ENCODE data around the gene HSD11B1L.

Gene HSD11B1L

DNA sequence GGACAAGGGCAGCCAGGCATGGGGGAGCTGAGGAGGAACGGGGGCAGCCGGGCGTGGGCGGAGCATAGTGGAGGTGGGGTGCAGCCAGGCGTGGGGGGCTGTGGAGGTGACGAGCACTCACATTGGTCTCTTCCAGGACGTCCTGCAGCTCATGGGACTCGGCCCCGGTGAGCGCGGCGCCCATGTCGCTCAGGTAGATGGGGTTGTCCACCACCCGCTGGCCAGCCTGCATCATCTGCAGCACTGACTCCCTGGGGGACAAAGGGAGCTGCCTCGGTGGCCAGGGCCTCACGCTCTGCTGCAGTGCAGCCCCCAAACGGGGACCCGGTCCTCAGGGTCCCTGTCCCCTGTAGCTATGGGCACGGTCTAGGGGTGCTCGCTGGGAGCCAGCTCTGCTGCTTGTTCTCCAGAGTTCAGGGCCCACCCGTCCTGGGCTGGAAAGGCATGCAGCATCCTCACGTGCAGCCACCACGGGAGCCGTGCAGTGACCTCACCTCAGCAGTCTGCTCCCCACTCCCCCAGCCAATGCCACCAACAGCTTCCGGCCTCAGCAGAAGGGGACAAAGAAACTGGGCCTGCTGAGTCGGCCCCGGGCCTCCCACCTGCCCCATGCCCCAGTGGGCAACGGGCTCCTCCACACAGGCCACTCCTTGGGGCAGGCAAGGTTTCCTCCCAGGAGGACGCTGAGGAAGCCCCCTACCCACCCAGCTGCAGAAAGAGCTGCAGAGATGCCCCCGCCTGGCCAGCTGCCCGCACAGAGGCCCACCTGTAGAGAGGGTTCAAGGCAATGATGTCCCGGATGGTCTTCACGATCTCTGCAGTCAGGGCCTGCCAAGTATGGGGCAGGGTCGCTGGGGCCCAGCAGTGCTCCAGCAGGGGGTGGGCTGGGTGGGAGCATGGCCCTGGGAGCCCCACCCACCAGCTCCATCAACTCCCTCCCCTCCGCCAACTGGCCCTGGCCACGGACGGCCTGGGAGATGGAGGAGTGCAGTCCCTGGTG, 27.0 kb downstream of the HSD11B1L start:
- in situ Hi-C loops (cut with HindIII; ENCODE audit: low sequenced_read_pairs), result no loop called here
- TF ChIP-seq, protein P1, sequence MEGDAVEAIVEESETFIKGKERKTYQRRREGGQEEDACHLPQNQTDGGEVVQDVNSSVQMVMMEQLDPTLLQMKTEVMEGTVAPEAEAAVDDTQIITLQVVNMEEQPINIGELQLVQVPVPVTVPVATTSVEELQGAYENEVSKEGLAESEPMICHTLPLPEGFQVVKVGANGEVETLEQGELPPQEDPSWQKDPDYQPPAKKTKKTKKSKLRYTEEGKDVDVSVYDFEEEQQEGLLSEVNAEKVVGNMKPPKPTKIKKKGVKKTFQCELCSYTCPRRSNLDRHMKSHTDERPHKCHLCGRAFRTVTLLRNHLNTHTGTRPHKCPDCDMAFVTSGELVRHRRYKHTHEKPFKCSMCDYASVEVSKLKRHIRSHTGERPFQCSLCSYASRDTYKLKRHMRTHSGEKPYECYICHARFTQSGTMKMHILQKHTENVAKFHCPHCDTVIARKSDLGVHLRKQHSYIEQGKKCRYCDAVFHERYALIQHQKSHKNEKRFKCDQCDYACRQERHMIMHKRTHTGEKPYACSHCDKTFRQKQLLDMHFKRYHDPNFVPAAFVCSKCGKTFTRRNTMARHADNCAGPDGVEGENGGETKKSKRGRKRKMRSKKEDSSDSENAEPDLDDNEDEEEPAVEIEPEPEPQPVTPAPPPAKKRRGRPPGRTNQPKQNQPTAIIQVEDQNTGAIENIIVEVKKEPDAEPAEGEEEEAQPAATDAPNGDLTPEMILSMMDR (IDR thresholded peaks at IDR 0.05; ENCODE audit: low read depth, low read length, missing control alignments), result no peak
- no peak for DNase-seq (ENCODE audit: low read depth)

DNA sequence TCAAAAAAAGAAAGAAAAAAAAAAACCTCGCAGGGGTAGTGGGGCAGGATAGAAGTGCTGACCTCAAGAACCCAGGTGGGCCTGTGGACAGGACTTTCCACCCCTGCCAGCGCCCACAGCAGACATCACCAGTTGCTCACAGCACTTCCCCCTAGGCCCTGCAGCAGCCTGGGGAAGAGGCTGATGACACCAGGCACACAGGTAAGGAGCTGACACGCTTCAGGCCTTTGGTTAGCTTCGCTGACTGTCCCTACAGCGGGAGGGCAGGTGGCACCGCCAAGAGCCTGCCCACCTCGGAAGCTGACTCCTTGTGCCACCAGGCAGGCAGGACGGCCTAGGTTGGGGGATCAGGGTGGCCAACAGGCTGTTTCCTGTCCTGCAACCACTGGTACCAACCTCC, 30.2 kb downstream of the HSD11B1L start:
- TF ChIP-seq, protein P1 (IDR thresholded peaks at IDR 0.05; ENCODE audit: low read depth, low read length, missing control alignments), result no peak

More for the DNA sequence above, 27.0 kb downstream of the HSD11B1L start:
- no peak overlapping the region for H3K4me3 ChIP-seq (ENCODE audit: low read depth, low read length)

DNA sequence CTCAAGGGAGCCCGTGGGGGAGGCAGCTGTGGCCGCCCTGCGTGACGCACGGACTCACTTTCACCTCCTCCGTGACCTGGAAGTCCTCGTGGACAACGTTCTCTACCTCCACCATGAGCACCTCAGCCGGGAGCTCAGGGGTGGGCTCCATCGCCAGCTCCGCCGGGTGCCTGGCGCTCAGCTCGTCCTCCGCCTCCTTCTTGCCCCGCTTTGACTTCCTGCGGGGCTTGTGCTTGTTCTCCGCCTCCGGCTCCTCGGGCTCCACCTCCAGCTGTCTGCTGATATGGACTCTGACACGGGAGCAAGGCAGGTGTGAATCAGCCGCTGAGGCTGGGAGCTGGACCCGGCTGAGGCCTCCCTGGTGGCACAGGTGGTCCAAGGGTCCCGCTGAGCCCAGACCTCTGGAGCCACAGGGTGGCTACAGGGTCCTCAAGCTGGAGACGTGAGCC, 30.9 kb downstream of the HSD11B1L start:
- in situ Hi-C loops (cut with HindIII; ENCODE audit: low sequenced_read_pairs), result no loop called here
- H3K4me3 ChIP-seq (ENCODE audit: low read depth, low read length), result no peak overlapping the region
- TF ChIP-seq, protein P1 (IDR thresholded peaks at IDR 0.05; ENCODE audit: low read depth, low read length, missing control alignments), result no peak
- no peak for DNase-seq (ENCODE audit: low read depth)

More for the DNA sequence above, 30.2 kb downstream of the HSD11B1L start:
- no peak overlapping the region for H3K4me3 ChIP-seq (ENCODE audit: low read depth, low read length)
- in situ Hi-C loops (cut with HindIII; ENCODE audit: low sequenced_read_pairs), result no loop called here
- DNase-seq (ENCODE audit: low read depth), result no peak

DNA sequence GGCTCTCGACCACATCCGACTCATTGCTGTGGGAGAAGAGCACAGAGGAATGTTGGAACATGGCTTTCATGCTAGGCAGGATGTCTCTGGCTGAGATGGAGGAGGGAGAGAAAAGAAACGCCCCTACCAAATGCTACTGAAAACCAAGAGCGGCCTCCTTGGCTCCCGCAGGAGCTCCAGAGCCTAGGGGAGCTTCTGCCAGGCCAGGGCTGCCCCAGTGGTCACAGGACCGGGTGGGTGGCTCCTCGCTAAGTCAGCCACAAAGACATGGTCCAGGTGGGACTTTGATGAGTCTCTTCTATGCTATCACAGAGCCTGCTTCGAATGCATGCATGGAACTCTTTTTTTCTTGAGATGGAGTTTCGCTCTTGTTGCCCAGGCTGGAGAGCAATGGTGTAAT, 32.4 kb downstream of the HSD11B1L start:
- no peak overlapping the region for H3K4me3 ChIP-seq (ENCODE audit: low read depth, low read length)
- in situ Hi-C loops (cut with HindIII; ENCODE audit: low sequenced_read_pairs), result no loop called here
- TF ChIP-seq, protein P1 (IDR thresholded peaks at IDR 0.05; ENCODE audit: low read depth, low read length, missing control alignments), result no peak
- DNase-seq (ENCODE audit: low read depth), result no peak

DNA sequence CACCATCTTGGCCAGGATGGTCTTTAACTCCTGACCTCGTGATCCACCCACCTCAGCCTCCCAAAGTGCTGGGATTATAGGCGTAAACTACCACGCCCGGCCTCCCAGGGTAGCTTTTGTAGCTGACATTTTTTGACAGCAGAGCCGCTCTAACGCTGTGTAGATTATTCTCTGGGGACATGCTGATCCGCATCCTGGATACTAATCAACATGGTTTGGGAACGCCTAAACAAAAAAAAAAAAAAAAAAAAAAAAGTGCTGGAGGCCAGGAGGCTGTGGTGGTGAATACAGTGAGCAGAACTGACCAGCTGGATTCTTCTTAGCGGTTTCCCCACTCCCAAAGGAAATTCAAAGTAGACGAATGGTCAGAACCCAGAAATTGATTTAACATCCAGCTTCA, 34.0 kb downstream of the HSD11B1L start:
- TF ChIP-seq, protein P1 (IDR thresholded peaks at IDR 0.05; ENCODE audit: low read depth, low read length, missing control alignments), result no peak
- DNase-seq (ENCODE audit: low read depth), result no peak
- H3K4me3 ChIP-seq (ENCODE audit: low read depth, low read length), result no peak overlapping the region
- in situ Hi-C loops (cut with HindIII; ENCODE audit: low sequenced_read_pairs), result no loop called here

DNA sequence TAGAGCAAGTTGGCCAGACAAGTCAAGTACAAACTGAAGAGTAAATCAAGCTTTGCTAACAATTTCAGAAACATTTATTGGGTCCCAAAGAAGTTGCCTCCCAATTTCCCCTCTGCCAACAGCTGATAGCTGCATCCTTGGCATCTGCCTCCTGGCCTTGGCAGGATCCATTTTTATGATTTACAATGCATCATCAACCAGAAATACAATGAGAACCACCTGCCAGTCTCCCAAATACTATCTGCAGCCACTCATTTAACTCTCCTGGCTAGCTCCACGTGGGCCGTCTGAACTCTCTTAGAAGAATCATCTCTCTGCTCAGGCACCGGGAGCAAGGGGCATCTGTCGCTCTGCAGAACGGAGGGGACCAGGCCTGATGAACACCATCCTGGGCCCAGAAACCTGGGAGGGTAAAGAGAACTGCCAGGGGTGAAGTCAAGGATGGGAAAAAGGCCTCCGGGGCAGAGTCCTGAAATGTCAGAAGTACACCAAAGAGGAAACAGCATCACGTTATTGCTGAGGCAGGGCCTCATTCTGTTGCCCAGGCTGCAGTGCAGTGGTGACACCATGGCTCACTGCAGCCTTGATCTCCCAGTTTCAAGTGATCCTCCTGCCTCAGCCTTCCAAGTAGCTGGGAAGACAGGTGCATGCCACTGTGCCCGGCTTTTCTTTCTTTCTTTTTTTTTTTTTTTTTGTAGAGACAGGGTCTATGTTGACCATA, 36.5 kb downstream of the HSD11B1L start:
- no peak for DNase-seq (ENCODE audit: low read depth)
- in situ Hi-C loops (cut with HindIII; ENCODE audit: low sequenced_read_pairs), result no loop called here

More for the DNA sequence above, 36.5 kb downstream of the HSD11B1L start:
- TF ChIP-seq, protein P1 (IDR thresholded peaks at IDR 0.05; ENCODE audit: low read depth, low read length, missing control alignments), result no peak
- H3K4me3 ChIP-seq (ENCODE audit: low read depth, low read length), result no peak overlapping the region

Measured in astrocyte of the cerebellum (primary cell).